Esophagus squamous epithelium (tissue), 5 donors: ENCODE results near the gene ARHGEF17. TPM values are rescaled to one million over a fixed set of nuclear protein-coding genes. Genes with fewer than 3 reads are reported as not detected.
A peak's percentile ranks its signal among the peaks of the same experiment; 100 is the strongest.

Experiments used
- DNase-seq: peaks from one replicate; lab custom pipeline; 2025; lab: John Stamatoyannopoulos, UW
- H3K27ac ChIP-seq, 4 donors: fragments of 200-600 bp; sonication (generic); one replicate each; pipeline ENCODE4 v1.5.1; 2016 to 2019; ENCODE audit warnings: mild to moderate bottlenecking in 1 of 4
- H3K27me3 ChIP-seq, 4 donors: fragments of 200-600 bp; sonication (generic); 1 replicate in 3 of 4; 2 replicates in 1 of 4; pipeline versions ENCODE4 v1.5.1 to v1.6.0; 2017 to 2021; ENCODE audit warnings: antibody characterized with exemption in 1 of 4
- H3K36me3 ChIP-seq, 3 donors: fragments of 200-600 bp; sonication (generic); one replicate each; pipeline ENCODE4 v1.5.1; 2016 to 2019
- H3K4me1 ChIP-seq, 3 donors: fragments of 200-600 bp; sonication (generic); one replicate each; pipeline ENCODE4 v1.5.1; 2017 to 2019
- H3K4me3 ChIP-seq, 4 donors: fragments of 200-600 bp; sonication (generic); 1 replicate in 3 of 4; 2 replicates in 1 of 4; pipeline ENCODE4 v1.5.1; 2016 to 2019; ENCODE audit warnings: mild to moderate bottlenecking in 2 of 4, moderate library complexity in 1 of 4
- H3K9me3 ChIP-seq, 3 donors: fragments of 200-600 bp; sonication (generic); one replicate each; pipeline ENCODE4 v1.5.1; 2016 to 2019
- POLR2A ChIP-seq, 4 donors: fragments of 450-650 bp; IDR thresholded peaks; one replicate each; pipeline ENCODE4 v1.6.1; 2017; ENCODE audit warnings: antibody characterized with exemption in 4 of 4, mild to moderate bottlenecking in 4 of 4, moderate library complexity in 3 of 4
- WGBS, 2 donors: methylation state at CpG; one replicate each; pipeline ENCODE4 v1.1.5; 2018; 5-methylcytosine and 5-hydroxymethylcytosine counted together
- intact Hi-C: fragments of 100-400 bp; cut with DNase I; formaldehyde crosslinking; loops from one replicate; pipeline ENCODE4 v1.15.0; 2022
- total RNA-seq, 4 donors: library from RNA; depleted of rRNA; stranded (reverse); fragments of >200 nt; gene quantifications; one replicate each; pipeline ENCODE4 v1.1.0, GENCODE V29; 2016
- TF ChIP-seq, protein P1 (sequence below), 6 experiments: fragments of 450-650 bp in 4 of 6; fragments of 200-600 bp in 2 of 6; sonication (generic) in 2 of 6; IDR thresholded peaks; one replicate each; pipeline ENCODE4 v1.5.1; 2016 to 2019; ENCODE audit warnings: antibody characterized with exemption in 6 of 6, mild to moderate bottlenecking in 4 of 6, moderate library complexity in 4 of 6
- donor health status: DM: yes; HTN: yes; CAD: no.

ARHGEF17 gene
- total RNA-seq, 4 donors from 2014 or later = 3.2 to 23.1 (median 5.4) TPM

DNA sequence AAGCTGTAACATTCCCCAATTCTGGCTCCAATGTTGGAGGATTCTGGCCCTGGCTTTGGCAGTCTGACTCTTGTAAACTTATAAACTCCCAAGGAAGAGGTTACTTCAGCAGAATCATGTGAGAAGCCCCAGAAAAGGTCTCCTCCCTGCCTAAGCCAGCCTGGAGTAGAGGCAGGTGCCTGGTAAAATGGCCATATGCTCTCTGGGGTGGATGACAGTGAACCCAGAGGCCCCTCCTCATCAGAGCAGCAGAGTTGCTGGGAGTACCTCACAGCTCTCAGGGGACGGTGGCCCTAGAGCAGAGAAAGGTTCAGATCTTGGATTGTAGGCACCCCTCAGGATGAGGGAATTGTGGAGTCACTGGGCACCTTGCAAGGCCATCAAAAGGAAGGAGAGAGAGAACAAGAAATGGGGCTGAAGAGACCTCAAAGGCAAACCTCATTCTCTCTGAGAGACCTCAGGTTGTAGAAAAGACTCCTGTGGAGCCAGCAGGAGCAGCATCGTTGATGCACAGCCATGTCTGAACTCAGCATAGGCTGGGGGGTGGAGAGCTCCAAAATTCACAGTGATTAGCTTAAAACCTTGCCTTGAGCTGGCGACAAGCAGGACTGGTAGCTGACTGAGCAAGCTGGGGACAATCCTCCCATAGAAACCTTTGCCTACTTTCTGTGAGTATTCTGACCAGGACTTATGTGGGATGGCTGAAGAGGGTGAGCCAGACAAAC lies 40.8 kb upstream of the ARHGEF17 start:
- H3K27me3 ChIP-seq = peaks cover 0 to 43% (median 4%) of the 10 kb centered on the region in 4 donors
- 50 to 65% methylated on average over 2 of the region's 3 CpGs for WGBS, 2 donors
- DNase-seq = no peak
- H3K4me1 ChIP-seq = peaks cover 9 to 39% (median 36%) of the 10 kb centered on the region in 3 donors
- no peak for TF ChIP-seq POLR2A (IDR thresholded peaks at IDR 0.05)
- TF ChIP-seq, protein P1, sequence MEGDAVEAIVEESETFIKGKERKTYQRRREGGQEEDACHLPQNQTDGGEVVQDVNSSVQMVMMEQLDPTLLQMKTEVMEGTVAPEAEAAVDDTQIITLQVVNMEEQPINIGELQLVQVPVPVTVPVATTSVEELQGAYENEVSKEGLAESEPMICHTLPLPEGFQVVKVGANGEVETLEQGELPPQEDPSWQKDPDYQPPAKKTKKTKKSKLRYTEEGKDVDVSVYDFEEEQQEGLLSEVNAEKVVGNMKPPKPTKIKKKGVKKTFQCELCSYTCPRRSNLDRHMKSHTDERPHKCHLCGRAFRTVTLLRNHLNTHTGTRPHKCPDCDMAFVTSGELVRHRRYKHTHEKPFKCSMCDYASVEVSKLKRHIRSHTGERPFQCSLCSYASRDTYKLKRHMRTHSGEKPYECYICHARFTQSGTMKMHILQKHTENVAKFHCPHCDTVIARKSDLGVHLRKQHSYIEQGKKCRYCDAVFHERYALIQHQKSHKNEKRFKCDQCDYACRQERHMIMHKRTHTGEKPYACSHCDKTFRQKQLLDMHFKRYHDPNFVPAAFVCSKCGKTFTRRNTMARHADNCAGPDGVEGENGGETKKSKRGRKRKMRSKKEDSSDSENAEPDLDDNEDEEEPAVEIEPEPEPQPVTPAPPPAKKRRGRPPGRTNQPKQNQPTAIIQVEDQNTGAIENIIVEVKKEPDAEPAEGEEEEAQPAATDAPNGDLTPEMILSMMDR (IDR thresholded peaks at IDR 0.05) = no peak
- peak overlapping the region in 1 of 4 donors; percentile 9 for H3K27ac ChIP-seq
- no peak overlapping the region for H3K4me3 ChIP-seq
- no peaks in the 10 kb centered on the region for H3K9me3 ChIP-seq
- intact Hi-C loops = no loop called here
- H3K36me3 ChIP-seq = no peaks in the 10 kb centered on the region

DNA sequence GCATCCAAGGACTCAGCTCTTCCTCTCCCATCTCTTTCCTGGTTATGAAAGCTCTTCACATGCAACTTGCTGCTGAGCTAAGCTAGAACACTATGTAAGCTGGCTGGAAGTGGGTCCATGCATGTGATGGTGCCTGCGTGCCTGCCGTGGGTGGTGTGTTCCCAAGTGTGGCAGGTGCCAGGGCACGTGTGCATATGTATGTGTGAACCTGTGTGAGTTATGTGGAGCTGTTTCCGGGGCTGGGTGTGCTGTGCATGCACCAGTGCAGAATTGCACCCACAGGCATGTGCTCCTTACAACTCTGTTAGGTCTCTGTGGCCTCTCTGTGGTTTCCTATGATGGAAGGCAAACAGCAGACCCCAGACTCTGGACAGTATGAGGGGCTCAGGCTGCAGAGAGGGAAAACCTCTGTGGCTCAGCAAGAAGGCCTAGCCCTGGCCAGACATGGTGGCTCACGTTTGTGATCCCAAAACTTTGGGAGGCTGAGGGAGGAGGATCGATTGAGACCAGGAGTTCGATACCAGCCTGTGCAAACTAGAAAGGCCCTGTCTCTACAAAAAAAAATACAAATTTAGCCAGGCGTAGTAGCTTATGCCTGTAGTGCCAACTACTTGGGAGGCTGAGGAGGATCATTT lies 40.1 kb upstream of the ARHGEF17 start:
- Histone ChIP-seq H3K4me1 (peaks cover 9 to 39% (median 36%) of the 10 kb centered on the region in 3 donors), H3K9me3 (no peaks in the 10 kb centered on the region), H3K27ac (no peak overlapping the region), H3K27me3 (peaks cover 0 to 40% (median 4%) of the 10 kb centered on the region in 4 donors), H3K4me3 (no peak overlapping the region), H3K36me3 (no peaks in the 10 kb centered on the region)
- DNase-seq = no peak
- TF ChIP-seq, protein P1 (IDR thresholded peaks at IDR 0.05) = no peak
- TF ChIP-seq POLR2A (IDR thresholded peaks at IDR 0.05) = no peak
- WGBS, 2 donors = 89 to 92% methylated on average over 7 to 8 of the region's 8 CpGs
- intact Hi-C loops = no loop called here

DNA sequence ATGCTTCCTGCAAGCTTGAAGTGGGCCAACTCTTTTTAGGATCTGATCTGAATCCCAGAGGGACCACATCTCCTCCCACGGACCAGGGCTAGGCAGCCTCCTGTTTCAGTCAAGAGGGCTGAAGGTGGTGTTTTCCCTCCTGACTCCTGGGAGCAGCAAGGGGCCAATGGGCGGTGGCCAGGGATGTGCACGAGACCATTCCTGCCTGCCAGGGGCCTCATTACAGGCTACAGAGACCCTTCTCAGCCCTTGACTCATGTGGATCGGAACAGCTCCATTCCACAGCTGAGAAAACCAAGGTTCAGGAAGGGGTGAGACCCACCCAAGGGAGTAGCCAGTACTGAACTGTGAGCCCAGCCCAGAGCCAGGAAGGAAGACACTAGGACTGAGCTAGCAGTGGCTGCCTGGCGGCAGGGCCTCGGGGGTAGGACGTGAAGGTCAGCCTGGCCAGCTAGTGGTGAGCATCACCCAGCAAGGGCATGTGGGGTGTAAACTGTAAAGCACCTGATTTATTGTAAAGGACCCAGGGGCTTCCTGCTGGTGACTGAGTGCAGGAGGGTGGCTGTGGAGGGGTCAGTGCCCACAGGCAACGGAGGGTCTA lies 39.3 kb upstream of the ARHGEF17 start:
- intact Hi-C loops = no loop called here
- no peak for DNase-seq
- H3K4me1 ChIP-seq = peaks cover 9 to 41% (median 36%) of the 10 kb centered on the region in 3 donors
- no peaks in the 10 kb centered on the region for H3K36me3 ChIP-seq
- WGBS, 2 donors = 54 to 67% methylated on average over 1 to 3 of the region's 8 CpGs
- TF ChIP-seq POLR2A (IDR thresholded peaks at IDR 0.05) = no peak
- TF ChIP-seq, protein P1 (IDR thresholded peaks at IDR 0.05) = no peak
- no peak overlapping the region for H3K27ac ChIP-seq
- H3K27me3 ChIP-seq = peaks cover 0 to 32% (median 4%) of the 10 kb centered on the region in 4 donors
- no peaks in the 10 kb centered on the region for H3K9me3 ChIP-seq
- H3K4me3 ChIP-seq = no peak overlapping the region

DNA sequence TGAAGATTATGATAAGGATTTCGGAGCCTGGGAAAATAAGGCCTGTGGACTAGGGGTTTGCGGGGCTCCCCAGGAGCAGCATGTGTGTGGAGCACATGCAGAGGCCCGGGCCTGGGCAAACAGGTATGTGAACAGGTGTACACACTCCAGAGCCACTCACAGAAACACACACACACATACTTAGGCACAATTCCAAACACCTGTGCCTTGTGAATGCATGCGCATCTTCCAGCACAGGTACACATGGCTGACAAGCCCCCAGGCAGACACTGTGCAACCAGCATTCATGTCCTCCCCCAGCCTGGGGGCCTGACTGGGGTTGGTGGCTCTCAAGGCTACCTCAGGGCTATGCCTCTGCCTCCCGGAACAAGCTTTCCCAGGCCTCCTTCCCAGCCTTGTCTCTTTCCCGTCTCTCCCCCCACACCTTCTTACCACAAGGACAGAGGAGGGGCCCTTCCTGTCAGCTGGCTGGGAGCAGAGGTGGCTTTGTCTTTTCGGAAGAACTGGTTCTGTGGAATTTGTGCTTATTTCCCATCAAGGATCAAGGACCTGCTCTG lies 38.5 kb upstream of the ARHGEF17 start:
- Histone ChIP-seq H3K27me3 (peaks cover 0 to 25% (median 3%) of the 10 kb centered on the region in 4 donors), H3K4me3 (no peak overlapping the region), H3K27ac (no peak overlapping the region), H3K36me3 (no peaks in the 10 kb centered on the region), H3K9me3 (no peaks in the 10 kb centered on the region), H3K4me1 (peaks cover 9 to 38% (median 31%) of the 10 kb centered on the region in 3 donors)
- intact Hi-C loops = no loop called here
- no peak for TF ChIP-seq POLR2A (IDR thresholded peaks at IDR 0.05)
- TF ChIP-seq, protein P1 (IDR thresholded peaks at IDR 0.05) = no peak
- 40 to 68% methylated on average over 4 to 7 of the region's 7 CpGs for WGBS, 2 donors
- no peak for DNase-seq
